Ishikawa (cell line): ENCODE data around the gene ELFN1.

Source experiments
- CEBPB ChIP-seq: IDR thresholded peaks from 2 replicates; pipeline ENCODE4 v1.6.1; 2012
- EP300 ChIP-seq: IDR thresholded peaks from 2 replicates; pipeline ENCODE4 v1.6.1; 2012; ENCODE audit warnings: borderline replicate concordance
- NFIC ChIP-seq: IDR thresholded peaks from 2 replicates; pipeline ENCODE4 v1.6.1; 2012
- TCF12 ChIP-seq: IDR thresholded peaks from 2 replicates; pipeline ENCODE4 v1.6.1; 2012; ENCODE audit warnings: low read depth

DNA sequence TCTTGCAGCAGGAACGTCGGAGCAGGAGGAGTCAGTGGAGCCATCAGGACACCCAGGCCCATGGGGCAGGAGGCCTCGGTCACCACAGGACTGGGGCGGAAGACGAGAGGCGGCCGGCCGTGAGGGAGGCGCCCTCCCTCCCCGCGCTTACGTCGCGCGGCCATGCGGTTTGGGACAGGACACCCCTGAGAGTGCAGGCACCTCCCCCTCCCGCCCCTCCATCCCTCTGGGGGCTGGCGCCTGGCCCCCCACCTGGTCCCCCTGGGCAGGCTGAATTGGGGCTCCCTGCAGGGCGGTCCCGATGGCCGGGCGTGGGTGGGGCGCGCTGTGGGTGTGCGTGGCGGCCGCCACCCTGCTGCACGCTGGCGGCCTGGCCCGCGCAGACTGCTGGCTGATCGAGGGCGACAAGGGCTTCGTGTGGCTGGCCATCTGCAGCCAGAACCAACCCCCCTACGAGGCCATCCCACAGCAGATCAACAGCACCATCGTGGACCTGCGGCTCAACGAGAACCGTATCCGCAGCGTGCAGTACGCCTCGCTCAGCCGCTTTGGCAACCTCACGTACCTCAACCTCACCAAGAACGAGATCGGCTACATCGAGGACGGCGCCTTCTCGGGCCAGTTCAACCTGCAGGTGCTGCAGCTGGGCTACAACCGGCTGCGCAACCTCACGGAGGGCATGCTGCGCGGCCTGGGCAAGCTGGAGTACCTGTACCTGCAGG is 74.4 kb downstream of the ELFN1 start:
- TF ChIP-seq EP300: no peak
- no peak for TF ChIP-seq NFIC
- no peak for TF ChIP-seq CEBPB
- TF ChIP-seq TCF12: no peak
